Measurements from ENCODE around the gene CACNA1C.

GRCh38 chr12:2277492-2278155 lies 224.8 kb downstream of the CACNA1C start:
- no peak for TF ChIP-seq RCOR1 (IDR thresholded peaks at IDR 0.05; ENCODE audit: low read length)
- no peak for TF ChIP-seq PBX3 (IDR thresholded peaks at IDR 0.05)
- TF ChIP-seq CTCF (IDR thresholded peaks at IDR 0.05) = no peak
- TF ChIP-seq RFX5 (IDR thresholded peaks at IDR 0.05; ENCODE audit: low read length) = no peak
- TF ChIP-seq MXI1 (IDR thresholded peaks at IDR 0.05; ENCODE audit: low read depth, low read length) = no peak
- TF ChIP-seq YY1 (IDR thresholded peaks at IDR 0.05; ENCODE audit: low read depth) = no peak
- no peak for TF ChIP-seq SIN3A (IDR thresholded peaks at IDR 0.05; ENCODE audit: borderline replicate concordance, low read depth, low read length)
- no peak for TF ChIP-seq IRF3 (IDR thresholded peaks at IDR 0.05; ENCODE audit: low read depth, low read length)
- TF ChIP-seq RAD21 (IDR thresholded peaks at IDR 0.05; ENCODE audit: low read length) = no peak
- no peak for TF ChIP-seq TAF1 (IDR thresholded peaks at IDR 0.05; ENCODE audit: borderline replicate concordance, low read depth, low read length)
- no peak for TF ChIP-seq EP300 (IDR thresholded peaks at IDR 0.05; ENCODE audit: borderline replicate concordance in 1 of 2, low read depth in 1 of 2, low read length in 1 of 2)
